Measurements from ENCODE around the gene XPC.
A peak's percentile ranks its signal among the peaks of the same experiment; 100 is the strongest.

The XPC gene

GRCh38 chr3:14130230-14130629 lies 48.2 kb downstream of the XPC start:
- in situ Hi-C loops (cut with HindIII; ENCODE audit: low pct_unique_long_range_greater_than_20kb, low sequenced_read_pairs), result no loop called here
- no peak for TF ChIP-seq JUND (IDR thresholded peaks at IDR 0.05; ENCODE audit: low read depth)
- DNase-seq (ENCODE audit: low read depth in 1 of 2, low spot score in 1 of 2), result no peak

- DNase-seq (ENCODE audit: low read depth in 1 of 2, low spot score in 1 of 2), result no peak
- in situ Hi-C loops (cut with HindIII; ENCODE audit: low pct_unique_long_range_greater_than_20kb, low sequenced_read_pairs), result no loop called here
Observed at GRCh38 chr3:14129296-14129695, 49.1 kb downstream of the XPC start.

GRCh38 chr3:14128724-14129123 lies 49.7 kb downstream of the XPC start:
- no peak for TF ChIP-seq JUND (IDR thresholded peaks at IDR 0.05; ENCODE audit: low read depth)
- in situ Hi-C loops (cut with HindIII; ENCODE audit: low pct_unique_long_range_greater_than_20kb, low sequenced_read_pairs), result no loop called here
- DNase-seq (ENCODE audit: low read depth in 1 of 2, low spot score in 1 of 2), result no peak

More at GRCh38 chr3:14129296-14129695, 49.1 kb downstream of the XPC start:
- TF ChIP-seq JUND (IDR thresholded peaks at IDR 0.05; ENCODE audit: low read depth), result no peak

- no peak for DNase-seq (ENCODE audit: low read depth in 1 of 2, low spot score in 1 of 2)
- in situ Hi-C loops (cut with HindIII; ENCODE audit: low pct_unique_long_range_greater_than_20kb, low sequenced_read_pairs), result no loop called here
- TF ChIP-seq JUND (IDR thresholded peaks at IDR 0.05; ENCODE audit: low read depth), result no peak
Observed at GRCh38 chr3:14127516-14128161, 50.8 kb downstream of the XPC start.

GRCh38 chr3:14126887-14127505 lies 51.4 kb downstream of the XPC start:
- in situ Hi-C loops (cut with HindIII; ENCODE audit: low pct_unique_long_range_greater_than_20kb, low sequenced_read_pairs), result no loop called here
- no peak for TF ChIP-seq JUND (IDR thresholded peaks at IDR 0.05; ENCODE audit: low read depth)
- no peak for DNase-seq (ENCODE audit: low read depth in 1 of 2, low spot score in 1 of 2)

GRCh38 chr3:14126017-14126886 lies 52.1 kb downstream of the XPC start:
- TF ChIP-seq JUND (IDR thresholded peaks at IDR 0.05; ENCODE audit: low read depth), result no peak
- in situ Hi-C loops (cut with HindIII; ENCODE audit: low pct_unique_long_range_greater_than_20kb, low sequenced_read_pairs), result no loop called here
- no peak for DNase-seq (ENCODE audit: low read depth in 1 of 2, low spot score in 1 of 2)

GRCh38 chr3:14125193-14126016 lies 53.0 kb downstream of the XPC start:
- in situ Hi-C loops (cut with HindIII; ENCODE audit: low pct_unique_long_range_greater_than_20kb, low sequenced_read_pairs), result no loop called here
- peak; percentile 65 to 77 for DNase-seq (ENCODE audit: low read depth in 1 of 2, low spot score in 1 of 2)
- TF ChIP-seq JUND (IDR thresholded peaks at IDR 0.05; ENCODE audit: low read depth), result no peak

GRCh38 chr3:14124615-14125192 lies 53.7 kb downstream of the XPC start, which contains the start of the genes CHCHD4 and TMEM43:
Gene CHCHD4 (minus strand): TSS chr3:14124870. CDS start chr3:14124676, 194 bp downstream.
Gene TMEM43 (plus strand): TSS chr3:14125052. CDS start chr3:14125194, 142 bp downstream.
- peak; percentile 100 for DNase-seq (ENCODE audit: low read depth in 1 of 2, low spot score in 1 of 2)
- TF ChIP-seq JUND (IDR thresholded peaks at IDR 0.05; ENCODE audit: low read depth), result no peak
- in situ Hi-C loops (cut with HindIII; ENCODE audit: low pct_unique_long_range_greater_than_20kb, low sequenced_read_pairs), result no loop called here

GRCh38 chr3:14124223-14124614 lies 54.2 kb downstream of the XPC start:
- in situ Hi-C loops (cut with HindIII; ENCODE audit: low pct_unique_long_range_greater_than_20kb, low sequenced_read_pairs), result no loop called here
- DNase-seq (ENCODE audit: low read depth in 1 of 2, low spot score in 1 of 2), result peak; percentile 50 to 53
- TF ChIP-seq JUND (IDR thresholded peaks at IDR 0.05; ENCODE audit: low read depth), result no peak

- DNase-seq (ENCODE audit: low read depth in 1 of 2, low spot score in 1 of 2), result no peak
- in situ Hi-C loops (cut with HindIII; ENCODE audit: low pct_unique_long_range_greater_than_20kb, low sequenced_read_pairs), result no loop called here
- no peak for TF ChIP-seq JUND (IDR thresholded peaks at IDR 0.05; ENCODE audit: low read depth)
Observed at GRCh38 chr3:14123308-14124222, 54.8 kb downstream of the XPC start.

- no peak for DNase-seq (ENCODE audit: low read depth in 1 of 2, low spot score in 1 of 2)
- in situ Hi-C loops (cut with HindIII; ENCODE audit: low pct_unique_long_range_greater_than_20kb, low sequenced_read_pairs), result no loop called here
- no peak for TF ChIP-seq JUND (IDR thresholded peaks at IDR 0.05; ENCODE audit: low read depth)
Observed at GRCh38 chr3:14122301-14122700, 56.1 kb downstream of the XPC start.
